Ishikawa (cell line): ENCODE measurements around the gene INTU.

Experiments used
- EGR1 ChIP-seq: IDR thresholded peaks from 2 replicates; pipeline ENCODE4 v1.6.1; 2012
- EP300 ChIP-seq: IDR thresholded peaks from 2 replicates; pipeline ENCODE4 v1.6.1; 2012; ENCODE audit warnings: borderline replicate concordance
- FOXM1 ChIP-seq: IDR thresholded peaks from 2 replicates; pipeline ENCODE4 v1.6.1; 2012; ENCODE audit warnings: low read depth, borderline replicate concordance
- NFIC ChIP-seq: IDR thresholded peaks from 2 replicates; pipeline ENCODE4 v1.6.1; 2012
- RAD21 ChIP-seq: IDR thresholded peaks from 2 replicates; pipeline ENCODE4 v1.6.1; 2012; ENCODE audit warnings: low read depth
- TAF1 ChIP-seq: IDR thresholded peaks from 2 replicates; pipeline ENCODE4 v1.6.1; 2012; ENCODE audit warnings: low read depth, mild to moderate bottlenecking
- TCF12 ChIP-seq: IDR thresholded peaks from 2 replicates; pipeline ENCODE4 v1.6.1; 2012; ENCODE audit warnings: low read depth
- TEAD4 ChIP-seq: IDR thresholded peaks from 2 replicates; pipeline ENCODE4 v1.6.1; 2012
- YY1 ChIP-seq: IDR thresholded peaks from 2 replicates; pipeline ENCODE4 v1.6.1; 2012; ENCODE audit warnings: low read depth
- TF ChIP-seq, protein P1 (sequence below): IDR thresholded peaks from 2 replicates; pipeline ENCODE4 v1.6.1; 2012
- TF ChIP-seq, protein P2 (sequence below): IDR thresholded peaks from 2 replicates; pipeline ENCODE4 v1.6.1; 2012

DNA sequence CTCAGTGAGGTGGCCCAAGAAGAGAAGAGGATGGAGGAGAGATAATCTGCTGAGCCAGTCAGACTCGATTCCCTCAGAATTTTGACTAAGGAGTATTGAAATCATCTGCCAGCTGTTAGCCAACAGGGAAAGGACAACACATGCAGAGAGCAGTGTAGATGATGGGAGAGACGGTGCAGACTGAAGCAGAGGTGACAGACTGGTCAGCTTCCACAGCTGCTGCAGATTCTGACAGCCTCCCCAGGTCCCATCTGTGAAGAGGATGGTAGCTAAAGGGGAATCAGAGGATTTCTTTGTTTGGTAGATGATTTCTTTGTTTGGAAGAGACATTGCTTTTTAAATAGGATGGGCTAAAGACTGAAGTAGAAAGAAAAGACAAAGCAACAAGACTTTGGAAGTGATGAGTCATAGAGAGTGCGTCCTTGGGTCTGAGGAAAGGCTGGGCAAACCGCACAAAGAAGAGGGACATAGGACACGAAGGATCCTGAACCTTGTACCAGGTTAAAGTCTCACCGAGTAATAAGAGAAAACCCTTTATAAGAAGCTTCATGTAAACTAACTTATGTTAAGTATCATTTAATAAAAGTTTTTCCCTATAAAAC lies 27.6 kb downstream of the INTU start:
- TF ChIP-seq EP300 (no peak), TAF1 (no peak), NFIC (no peak), EGR1 (no peak), RAD21 (no peak), YY1 (no peak), TEAD4 (no peak), FOXM1 (no peak), TCF12 (no peak)
- TF ChIP-seq, protein P1, sequence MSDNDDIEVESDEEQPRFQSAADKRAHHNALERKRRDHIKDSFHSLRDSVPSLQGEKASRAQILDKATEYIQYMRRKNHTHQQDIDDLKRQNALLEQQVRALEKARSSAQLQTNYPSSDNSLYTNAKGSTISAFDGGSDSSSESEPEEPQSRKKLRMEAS: no peak
- TF ChIP-seq, protein P2, sequence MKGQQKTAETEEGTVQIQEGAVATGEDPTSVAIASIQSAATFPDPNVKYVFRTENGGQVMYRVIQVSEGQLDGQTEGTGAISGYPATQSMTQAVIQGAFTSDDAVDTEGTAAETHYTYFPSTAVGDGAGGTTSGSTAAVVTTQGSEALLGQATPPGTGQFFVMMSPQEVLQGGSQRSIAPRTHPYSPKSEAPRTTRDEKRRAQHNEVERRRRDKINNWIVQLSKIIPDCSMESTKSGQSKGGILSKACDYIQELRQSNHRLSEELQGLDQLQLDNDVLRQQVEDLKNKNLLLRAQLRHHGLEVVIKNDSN: no peak
